IMR-90 (cell line): ENCODE measurements around the gene IDH3G.

Experiments used
- CEBPB ChIP-seq: IDR thresholded peaks from 2 replicates; pipeline ENCODE4 v1.6.1; 2012; ENCODE audit warnings: low read depth, low read length, improper control_type of control experiment
- MAFK ChIP-seq: IDR thresholded peaks from 2 replicates; pipeline ENCODE4 v1.6.1; 2012; ENCODE audit warnings: low read depth, low read length, improper control_type of control experiment
- POLR2A ChIP-seq: IDR thresholded peaks from 2 replicates; pipeline ENCODE4 v1.6.1; 2012; ENCODE audit warnings: mild to moderate bottlenecking, low read depth, low read length
- RCOR1 ChIP-seq: IDR thresholded peaks from 2 replicates; pipeline ENCODE4 v1.6.1; 2012; ENCODE audit warnings: mild to moderate bottlenecking, low read length, improper control_type of control experiment; ENCODE audit not compliant: insufficient replicate concordance
- RFX5 ChIP-seq: IDR thresholded peaks from 2 replicates; pipeline ENCODE4 v1.8.0; 2012; ENCODE audit warnings: low read depth, mild to moderate bottlenecking, low read length, moderate library complexity
- SMC3 ChIP-seq: fragments of 150-350 bp; IDR thresholded peaks from 2 replicates; pipeline ENCODE4 v1.6.1; 2016; ENCODE audit warnings: low read depth, mild to moderate bottlenecking, antibody characterized with exemption, low read length, moderate library complexity
- TF ChIP-seq, protein P1 (sequence below): conservative IDR thresholded peaks from 2 replicates; pipeline ENCODE4 v1.5.1; 2012; ENCODE audit warnings: mild to moderate bottlenecking, low read depth, low read length, improper control_type of control experiment

DNA sequence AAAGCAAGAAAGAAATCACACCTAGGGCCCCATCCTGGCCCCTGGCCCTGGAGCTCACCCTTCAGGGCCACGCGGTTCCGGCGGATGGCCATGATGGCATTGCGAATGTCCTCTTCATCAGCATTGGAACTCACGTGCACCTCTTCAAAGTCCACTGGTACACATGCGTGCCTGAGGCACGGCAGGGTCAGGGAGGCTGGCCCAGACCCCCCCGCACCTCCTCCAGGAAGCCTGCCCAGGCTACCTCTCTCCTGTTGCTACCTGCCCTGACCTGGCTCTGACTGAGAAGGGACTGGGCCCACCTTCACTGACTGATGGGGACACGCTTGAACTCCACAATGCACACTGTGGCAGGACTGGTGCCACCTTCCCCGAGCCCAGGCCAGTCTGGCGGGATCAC is 4.5 kb downstream of the IDH3G start:
- TF ChIP-seq, protein P1, sequence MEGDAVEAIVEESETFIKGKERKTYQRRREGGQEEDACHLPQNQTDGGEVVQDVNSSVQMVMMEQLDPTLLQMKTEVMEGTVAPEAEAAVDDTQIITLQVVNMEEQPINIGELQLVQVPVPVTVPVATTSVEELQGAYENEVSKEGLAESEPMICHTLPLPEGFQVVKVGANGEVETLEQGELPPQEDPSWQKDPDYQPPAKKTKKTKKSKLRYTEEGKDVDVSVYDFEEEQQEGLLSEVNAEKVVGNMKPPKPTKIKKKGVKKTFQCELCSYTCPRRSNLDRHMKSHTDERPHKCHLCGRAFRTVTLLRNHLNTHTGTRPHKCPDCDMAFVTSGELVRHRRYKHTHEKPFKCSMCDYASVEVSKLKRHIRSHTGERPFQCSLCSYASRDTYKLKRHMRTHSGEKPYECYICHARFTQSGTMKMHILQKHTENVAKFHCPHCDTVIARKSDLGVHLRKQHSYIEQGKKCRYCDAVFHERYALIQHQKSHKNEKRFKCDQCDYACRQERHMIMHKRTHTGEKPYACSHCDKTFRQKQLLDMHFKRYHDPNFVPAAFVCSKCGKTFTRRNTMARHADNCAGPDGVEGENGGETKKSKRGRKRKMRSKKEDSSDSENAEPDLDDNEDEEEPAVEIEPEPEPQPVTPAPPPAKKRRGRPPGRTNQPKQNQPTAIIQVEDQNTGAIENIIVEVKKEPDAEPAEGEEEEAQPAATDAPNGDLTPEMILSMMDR, result no peak
- TF ChIP-seq POLR2A (no peak), RFX5 (no peak), RCOR1 (no peak), MAFK (no peak), SMC3 (no peak), CEBPB (no peak)
